Epithelial cell of proximal tubule (primary cell): ENCODE data around the gene HOXB3. TPM values are rescaled to one million over a fixed set of nuclear protein-coding genes. Genes with fewer than 3 reads are reported as not detected.

Source experiments
- DNase-seq: peaks from one replicate; pipeline ENCODE4 v3.0.0-alpha.2; 2011; ENCODE audit warnings: low read depth
- H3K4me3 ChIP-seq: 2 replicates; pipeline ENCODE4 v1.5.1; 2011; ENCODE audit warnings: low read depth, mild to moderate bottlenecking, low read length
- total RNA-seq: library from RNA; depleted of rRNA; stranded (reverse); fragments of >200 nt; gene quantifications from 2 replicates; pipeline ENCODE4 v1.2.3, GENCODE V29; 2015
- TF ChIP-seq, protein P1 (sequence below): conservative IDR thresholded peaks from 2 replicates; pipeline ENCODE4 v1.5.1; 2012; ENCODE audit warnings: low read depth, mild to moderate bottlenecking, low read length

The HOXB3 gene
- total RNA-seq, 1 donor from 2014 or later, result 49.9 TPM

DNA sequence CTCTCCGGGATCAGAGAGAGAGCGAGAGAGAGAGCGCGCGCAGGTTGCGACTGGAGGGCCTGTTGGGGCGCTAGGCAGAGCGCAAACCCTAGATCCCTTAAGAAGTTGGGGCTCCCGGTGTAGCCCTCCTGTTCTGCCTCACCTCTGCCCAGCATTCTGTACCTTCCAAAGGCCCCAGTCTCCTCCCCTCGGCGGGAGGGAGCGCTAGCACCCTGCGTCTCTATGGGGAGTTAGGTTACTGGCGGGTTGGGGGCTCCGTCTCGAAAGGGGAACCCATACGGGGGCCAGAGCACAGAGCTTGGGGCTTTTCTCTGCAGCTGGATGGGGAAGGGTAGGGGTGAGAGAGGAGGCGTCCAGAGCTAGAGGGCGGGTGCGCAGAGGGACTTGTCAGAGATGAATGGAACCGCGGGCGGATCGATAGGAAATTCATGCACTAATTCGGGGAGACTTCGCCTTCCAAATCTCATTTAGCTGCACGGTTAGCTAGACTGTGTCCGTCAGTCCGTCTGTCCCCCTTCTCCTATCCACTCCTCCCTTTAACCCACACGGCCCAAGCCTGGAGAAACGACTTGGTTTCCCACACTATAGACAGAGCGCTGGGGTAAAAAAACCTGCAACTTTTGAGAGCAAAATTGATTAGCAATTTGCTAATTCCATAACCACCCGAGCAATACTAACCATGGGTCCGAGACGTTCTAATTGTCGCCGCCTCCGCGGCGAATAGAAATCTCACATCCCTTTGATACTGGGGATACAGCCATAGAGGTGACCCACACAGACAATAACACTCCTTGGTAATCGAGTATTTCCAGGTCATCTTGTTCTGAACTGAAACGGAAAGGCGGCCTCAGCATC, 11.2 kb downstream of the HOXB3 start:
- no peak for DNase-seq
- TF ChIP-seq, protein P1, sequence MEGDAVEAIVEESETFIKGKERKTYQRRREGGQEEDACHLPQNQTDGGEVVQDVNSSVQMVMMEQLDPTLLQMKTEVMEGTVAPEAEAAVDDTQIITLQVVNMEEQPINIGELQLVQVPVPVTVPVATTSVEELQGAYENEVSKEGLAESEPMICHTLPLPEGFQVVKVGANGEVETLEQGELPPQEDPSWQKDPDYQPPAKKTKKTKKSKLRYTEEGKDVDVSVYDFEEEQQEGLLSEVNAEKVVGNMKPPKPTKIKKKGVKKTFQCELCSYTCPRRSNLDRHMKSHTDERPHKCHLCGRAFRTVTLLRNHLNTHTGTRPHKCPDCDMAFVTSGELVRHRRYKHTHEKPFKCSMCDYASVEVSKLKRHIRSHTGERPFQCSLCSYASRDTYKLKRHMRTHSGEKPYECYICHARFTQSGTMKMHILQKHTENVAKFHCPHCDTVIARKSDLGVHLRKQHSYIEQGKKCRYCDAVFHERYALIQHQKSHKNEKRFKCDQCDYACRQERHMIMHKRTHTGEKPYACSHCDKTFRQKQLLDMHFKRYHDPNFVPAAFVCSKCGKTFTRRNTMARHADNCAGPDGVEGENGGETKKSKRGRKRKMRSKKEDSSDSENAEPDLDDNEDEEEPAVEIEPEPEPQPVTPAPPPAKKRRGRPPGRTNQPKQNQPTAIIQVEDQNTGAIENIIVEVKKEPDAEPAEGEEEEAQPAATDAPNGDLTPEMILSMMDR, result no peak
- peak overlapping the region; percentile 74 for H3K4me3 ChIP-seq

DNA sequence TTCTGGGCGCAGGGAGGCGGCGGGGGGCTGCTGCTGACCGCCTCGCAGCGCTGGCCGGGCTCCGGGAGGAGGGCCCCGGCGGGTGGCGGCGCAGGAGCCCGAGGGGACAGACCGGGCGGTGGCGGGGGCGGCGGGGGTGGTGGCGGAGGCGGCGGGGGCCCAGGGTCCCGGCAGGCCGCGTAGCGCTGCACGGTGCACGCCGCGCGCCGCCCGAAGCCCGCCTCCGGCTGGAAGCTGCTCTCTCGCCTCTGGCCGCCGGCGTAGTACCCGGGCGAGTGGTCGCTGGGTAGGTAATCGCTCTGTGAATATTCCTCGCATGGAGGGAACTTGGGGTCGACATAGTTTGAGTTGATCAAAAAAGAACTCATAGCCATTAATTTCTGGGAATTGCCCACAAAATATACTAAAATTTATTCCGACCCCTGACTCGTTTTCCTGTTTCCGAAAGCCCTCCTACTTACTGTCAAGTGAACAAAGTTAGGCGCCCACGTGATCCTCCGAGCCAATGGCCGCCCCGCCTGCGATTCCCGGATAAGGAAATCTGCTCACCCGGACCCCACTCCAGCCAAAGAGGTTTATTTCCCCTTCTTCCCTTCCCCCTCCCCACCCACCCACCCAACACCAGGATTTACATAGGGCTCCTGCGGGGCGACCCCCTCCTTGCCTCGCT, 12.0 kb downstream of the HOXB3 start, which contains the start of gene HOXB4:
HOXB4 (minus strand) TSS at position 405 of the 670 bp plus-strand sequence; CDS start at position 374, 31 bp downstream.
- TF ChIP-seq, protein P1, result no peak
- DNase-seq, result no peak
- peak within 1 kb of the TSS; percentile 74 for H3K4me3 ChIP-seq

DNA sequence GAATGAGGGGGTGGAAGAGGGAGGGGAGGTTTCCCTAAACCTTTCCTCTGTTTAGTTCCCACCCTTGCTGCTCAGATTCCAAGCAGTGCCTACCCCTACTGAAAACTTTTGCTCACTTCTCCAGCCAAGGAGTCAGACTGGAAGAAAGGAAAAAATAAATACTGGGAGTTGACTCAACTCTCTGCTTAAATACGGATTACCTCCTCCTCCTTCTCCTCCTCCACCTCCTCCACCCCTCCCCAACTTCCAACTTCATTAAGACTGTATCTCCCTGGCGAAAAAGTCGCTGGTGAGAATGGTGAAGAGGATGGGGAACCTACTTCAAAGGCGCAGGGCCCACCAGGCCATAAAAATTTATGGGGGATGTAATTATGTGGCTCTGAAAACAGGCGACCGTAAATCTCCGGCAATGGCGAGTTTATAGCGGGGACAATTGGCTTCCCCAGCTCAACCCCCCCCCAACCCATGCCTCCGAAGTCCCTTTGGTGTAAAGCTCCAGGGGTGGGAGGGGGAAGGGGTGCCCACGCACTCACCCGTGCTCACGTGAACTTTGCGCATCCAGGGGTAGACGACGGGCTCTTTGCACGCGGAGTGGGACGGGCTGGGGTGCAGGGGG, 12.6 kb downstream of the HOXB3 start:
- peak overlapping the region; percentile 74 for H3K4me3 ChIP-seq
- TF ChIP-seq, protein P1, result no peak
- DNase-seq, result no peak

DNA sequence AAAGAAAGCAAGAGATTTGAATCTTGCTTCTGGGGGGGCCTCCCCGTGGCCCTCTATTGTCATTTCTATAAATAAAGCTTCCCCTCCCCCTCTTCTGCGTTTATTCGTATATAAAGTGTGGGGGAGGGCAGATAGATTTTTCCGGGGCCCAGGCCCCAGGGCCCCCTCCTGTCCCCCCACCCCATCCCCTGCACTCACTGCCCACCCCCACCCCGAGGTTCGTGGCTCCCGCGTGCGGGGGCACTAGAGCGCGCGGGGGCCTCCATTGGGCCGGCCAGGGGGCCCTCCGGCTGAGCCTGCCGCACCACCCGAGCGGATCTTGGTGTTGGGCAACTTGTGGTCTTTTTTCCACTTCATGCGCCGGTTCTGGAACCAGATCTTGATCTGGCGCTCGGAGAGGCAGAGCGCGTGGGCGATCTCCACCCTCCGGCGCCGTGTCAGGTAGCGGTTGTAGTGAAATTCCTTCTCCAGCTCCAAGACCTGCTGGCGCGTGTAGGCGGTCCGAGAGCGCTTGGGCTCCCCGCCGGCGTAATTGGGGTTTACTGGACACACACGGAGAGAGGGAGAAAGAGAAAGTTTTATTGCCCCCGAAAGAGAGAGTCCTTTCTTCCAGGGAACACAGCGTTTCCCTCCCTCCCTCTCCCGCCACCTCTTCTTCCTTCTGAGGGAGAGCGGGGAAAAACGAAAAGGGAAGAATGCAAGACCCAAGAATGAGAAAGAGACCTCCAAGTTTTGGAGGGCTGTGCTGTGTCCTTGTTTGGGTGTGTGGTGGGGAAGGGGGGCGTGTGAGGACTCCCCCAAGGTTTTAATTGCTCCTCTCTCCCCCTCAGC, 13.3 kb downstream of the HOXB3 start:
- DNase-seq, result no peak
- peak overlapping the region; percentile 74 for H3K4me3 ChIP-seq

DNA sequence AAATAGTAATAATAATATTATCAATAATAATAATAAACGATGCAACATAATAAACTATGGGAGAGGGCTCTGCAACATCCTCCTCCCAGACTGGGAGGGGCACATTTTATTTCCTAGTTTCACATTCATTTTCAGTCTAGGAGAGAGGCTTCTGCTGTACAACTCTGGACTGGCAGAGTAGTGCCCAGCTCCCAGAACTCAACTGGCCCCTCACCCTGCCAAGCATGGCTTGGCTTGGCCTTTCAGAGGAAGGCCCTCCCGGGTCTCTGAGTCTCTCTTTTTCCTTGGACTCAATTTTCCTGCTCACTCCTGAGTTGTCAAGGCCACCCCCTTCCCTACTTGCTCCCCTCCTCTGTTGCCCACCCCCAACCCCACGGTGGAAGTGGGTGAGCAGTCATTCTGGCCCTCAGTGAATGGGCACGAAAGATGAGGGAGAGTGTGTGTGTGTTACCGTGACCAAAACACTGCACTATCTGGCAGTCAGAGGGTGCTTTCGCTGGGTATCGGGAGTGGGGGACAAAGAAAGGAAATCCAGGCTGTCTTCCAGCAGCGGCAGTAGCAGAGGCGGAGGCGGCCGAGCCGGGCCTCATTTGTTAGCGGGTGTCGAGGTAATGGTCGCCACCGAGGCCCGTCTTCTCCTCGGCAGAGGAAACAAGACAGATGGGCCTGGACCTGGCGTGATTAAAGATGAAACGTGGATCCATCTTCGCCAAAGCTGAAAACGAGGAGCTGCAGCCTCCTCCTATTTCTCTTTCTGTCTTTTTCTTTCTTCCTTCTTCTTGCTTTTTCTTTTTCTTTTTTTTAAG, 14.2 kb downstream of the HOXB3 start:
- no peak for DNase-seq
- TF ChIP-seq, protein P1, result no peak
- H3K4me3 ChIP-seq, result peak overlapping the region; percentile 23

More for the DNA sequence above, 13.3 kb downstream of the HOXB3 start:
- TF ChIP-seq, protein P1, result no peak
